ENCODE measurements around the gene MRPS7.

DNA sequence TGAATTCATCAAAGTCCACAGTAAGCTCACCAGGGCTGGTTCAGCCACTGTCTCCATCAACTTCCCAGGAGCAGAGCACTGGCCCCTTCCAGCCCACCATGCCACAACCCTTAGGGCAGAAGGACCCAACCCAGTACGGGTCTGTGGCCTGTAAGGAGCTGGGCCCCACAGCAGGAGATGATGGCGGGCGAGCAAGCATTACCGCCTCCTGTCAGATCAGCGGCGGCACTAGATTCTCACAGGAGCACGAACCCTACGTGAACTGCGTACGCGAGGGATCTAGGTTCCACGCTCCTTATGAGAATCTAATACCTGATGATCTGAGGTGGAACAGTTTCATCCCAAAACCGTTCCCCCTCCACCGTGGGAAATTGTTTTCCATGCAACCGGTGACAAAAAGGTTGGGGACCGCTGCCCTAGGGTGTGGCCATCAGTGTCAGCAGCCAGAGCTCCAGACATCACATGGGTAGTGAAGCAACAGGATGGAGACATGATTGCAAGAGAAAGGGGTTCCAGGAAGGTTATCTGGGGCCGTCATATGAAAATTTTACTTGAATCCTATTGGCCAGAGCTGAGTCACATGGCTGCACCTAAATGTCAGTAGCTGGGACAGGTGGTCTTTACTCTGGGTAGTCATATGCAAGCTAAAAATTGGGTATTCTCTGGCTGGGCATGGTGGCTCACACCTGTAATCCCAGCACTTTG lies 40.0 kb downstream of the MRPS7 start:
- TF ChIP-seq POLR2A (IDR thresholded peaks at IDR 0.05; ENCODE audit: low read length) = no peak
- no peak for TF ChIP-seq GATA1 (IDR thresholded peaks at IDR 0.05; ENCODE audit: low read depth, low read length)
